Anterior cingulate cortex (tissue), 58 donors: Measurements from ENCODE around the gene CAPN10.
A peak's percentile ranks its signal among the peaks of the same experiment; 100 is the strongest.

Experiments
- DNase-seq, 58 donors: peaks; one replicate each; lab custom pipeline; 2025; lab: John Stamatoyannopoulos, UW

CAPN10 gene

GRCh38 chr2:240619506-240620148 lies 33.1 kb downstream of the CAPN10 start:
- no peak for DNase-seq

- DNase-seq, result no peak
Measured at GRCh38 chr2:240620149-240620731, 33.7 kb downstream of the CAPN10 start.

GRCh38 chr2:240620859-240621258 lies 34.3 kb downstream of the CAPN10 start:
- no peak for DNase-seq

- DNase-seq, result no peak
Measured at GRCh38 chr2:240622060-240622411, 35.5 kb downstream of the CAPN10 start.

- no peak for DNase-seq
Measured at GRCh38 chr2:240622531-240623235, 36.1 kb downstream of the CAPN10 start.

GRCh38 chr2:240623531-240624010 lies 37.0 kb downstream of the CAPN10 start:
- DNase-seq, result no peak

- DNase-seq, result no peak
Measured at GRCh38 chr2:240624011-240624949, 37.7 kb downstream of the CAPN10 start.

- DNase-seq, result peak in 6 of 58 donors; percentile 6 to 46 (median 30)
Measured at GRCh38 chr2:240624950-240625621, 38.6 kb downstream of the CAPN10 start, which contains the start of gene GPR35. GPR35 (plus strand) TSS chr2:240625480; CDS start chr2:240629953, 4,473 bp downstream.

- no peak for DNase-seq
Measured at GRCh38 chr2:240626531-240627300, 40.2 kb downstream of the CAPN10 start.

GRCh38 chr2:240627736-240628506 lies 41.4 kb downstream of the CAPN10 start:
- no peak for DNase-seq

- no peak for DNase-seq
Measured at GRCh38 chr2:240628507-240628807, 41.9 kb downstream of the CAPN10 start.

- DNase-seq, result no peak
Measured at GRCh38 chr2:240628808-240629618, 42.5 kb downstream of the CAPN10 start.

GRCh38 chr2:240629619-240629967 lies 43.1 kb downstream of the CAPN10 start:
- no peak for DNase-seq

- DNase-seq, result no peak
Measured at GRCh38 chr2:240629968-240630770, 43.6 kb downstream of the CAPN10 start.

- DNase-seq, result no peak
Measured at GRCh38 chr2:240630771-240631547, 44.4 kb downstream of the CAPN10 start.
